Kidney epithelial cell (primary cell): ENCODE data around the gene DGKI. TPM values are rescaled to one million over a fixed set of nuclear protein-coding genes. Genes with fewer than 3 reads are reported as not detected.

Experiments
- DNase-seq: peaks from one replicate; pipeline ENCODE4 v3.0.0-alpha.2; 2010; ENCODE audit warnings: low read depth
- H3K27me3 ChIP-seq: 2 replicates; pipeline ENCODE4 v1.6.0; 2011; ENCODE audit warnings: low read length; ENCODE audit not compliant: control insufficient read depth, insufficient read depth
- H3K36me3 ChIP-seq: 2 replicates; pipeline ENCODE4 v1.5.1; 2011; ENCODE audit warnings: low read length; ENCODE audit not compliant: control insufficient read depth, insufficient read depth
- H3K4me3 ChIP-seq: 2 replicates; pipeline ENCODE4 v1.5.1; 2011; ENCODE audit warnings: low read depth, mild to moderate bottlenecking, control low read depth, low read length
- CTCF ChIP-seq: IDR thresholded peaks from 2 replicates; pipeline ENCODE4 v1.5.1; 2011; ENCODE audit warnings: mild to moderate bottlenecking, moderate library complexity, low read length, control low read depth, inconsistent platforms; ENCODE audit not compliant: insufficient read depth, poor library complexity, severe bottlenecking
- total RNA-seq: library from RNA; depleted of rRNA; stranded (reverse); fragments of >200 nt; gene quantifications from 2 replicates; pipeline ENCODE4 v1.2.3, GENCODE V29; 2015

DGKI gene
- total RNA-seq, 1 donor from 2014 or later = 3.5 TPM

GRCh38 chr7:137772316-137772715, 74.5 kb downstream of the DGKI start:
- no peaks in the 10 kb centered on the region for H3K27me3 ChIP-seq
- no peak for TF ChIP-seq CTCF
- no peak overlapping the region for H3K4me3 ChIP-seq
- no peaks in the 10 kb centered on the region for H3K36me3 ChIP-seq
- DNase-seq = no peak

- Histone ChIP-seq H3K36me3 (no peaks in the 10 kb centered on the region), H3K27me3 (no peaks in the 10 kb centered on the region), H3K4me3 (no peak overlapping the region)
- no peak for TF ChIP-seq CTCF
- DNase-seq = peak; percentile 19
Observed at GRCh38 chr7:137771679-137772078, 75.1 kb downstream of the DGKI start.

- no peak for TF ChIP-seq CTCF
- no peaks in the 10 kb centered on the region for H3K27me3 ChIP-seq
Observed at GRCh38 chr7:137771273-137771672, 75.5 kb downstream of the DGKI start.

GRCh38 chr7:137768366-137768765, 78.4 kb downstream of the DGKI start:
- no peak overlapping the region for H3K4me3 ChIP-seq
- no peak for DNase-seq
- no peaks in the 10 kb centered on the region for H3K27me3 ChIP-seq
- TF ChIP-seq CTCF = no peak
- H3K36me3 ChIP-seq = no peaks in the 10 kb centered on the region

More at GRCh38 chr7:137771273-137771672, 75.5 kb downstream of the DGKI start:
- Histone ChIP-seq H3K36me3 (no peaks in the 10 kb centered on the region), H3K4me3 (no peak overlapping the region)
- DNase-seq = no peak

DNA sequence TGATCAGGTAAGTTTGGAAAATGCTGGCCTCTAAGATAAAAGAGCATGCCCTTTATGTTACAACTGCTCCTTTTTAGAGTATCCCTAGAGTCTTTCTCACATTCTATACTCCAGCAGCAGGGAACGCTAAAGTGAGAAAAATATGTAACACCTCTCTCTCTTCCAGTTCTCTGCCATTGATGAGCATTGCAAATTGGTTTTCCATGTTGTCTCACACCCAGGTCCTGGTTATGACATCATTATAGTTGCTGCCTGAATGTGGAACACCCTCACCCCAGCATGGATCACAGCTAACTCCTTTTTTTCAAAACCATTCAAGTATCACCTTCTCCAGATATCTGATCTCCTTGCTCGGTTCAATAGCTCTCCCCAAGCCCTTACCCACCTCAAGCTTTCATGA, 84.4 kb downstream of the DGKI start:
- TF ChIP-seq CTCF = no peak
- DNase-seq = no peak

DNA sequence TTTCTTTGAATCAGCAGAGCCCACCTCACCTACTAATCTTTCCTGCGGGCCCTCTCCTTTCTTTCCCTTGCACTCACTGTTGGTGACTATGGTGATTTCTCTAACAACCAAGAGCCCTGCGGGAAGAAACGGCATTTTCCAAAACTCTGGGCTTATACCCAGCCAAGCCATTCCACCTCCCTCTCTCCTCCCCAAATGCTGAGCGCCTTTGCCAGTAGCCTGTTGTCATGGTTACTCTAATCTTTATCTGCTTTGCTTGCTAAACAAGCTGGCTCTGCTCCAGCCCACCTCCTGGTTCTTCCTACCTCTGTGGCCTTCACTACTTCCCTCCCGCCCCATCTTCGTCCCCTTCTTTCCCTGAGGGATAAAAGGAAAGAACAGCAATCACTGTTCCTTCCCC, 86.7 kb downstream of the DGKI start:
- no peaks in the 10 kb centered on the region for H3K36me3 ChIP-seq
- no peaks in the 10 kb centered on the region for H3K27me3 ChIP-seq
- no peak for TF ChIP-seq CTCF
- no peak for DNase-seq
- H3K4me3 ChIP-seq = no peak overlapping the region

More for the DNA sequence above, 84.4 kb downstream of the DGKI start:
- Histone ChIP-seq H3K36me3 (no peaks in the 10 kb centered on the region), H3K4me3 (no peak overlapping the region), H3K27me3 (no peaks in the 10 kb centered on the region)
